Superior temporal gyrus (tissue), 1 donor: ENCODE data around the gene BORA.
"Not testable (repeated sequence)": the region's sequence is repeated elsewhere in the genome, so short reads cannot be mapped to it uniquely, and the experiment has no call there.

Source experiments
- DNase-seq: peaks from one replicate; pipeline ENCODE4 v3.0.0-alpha.2; 2016; ENCODE audit errors: extremely low spot score

BORA gene

DNA sequence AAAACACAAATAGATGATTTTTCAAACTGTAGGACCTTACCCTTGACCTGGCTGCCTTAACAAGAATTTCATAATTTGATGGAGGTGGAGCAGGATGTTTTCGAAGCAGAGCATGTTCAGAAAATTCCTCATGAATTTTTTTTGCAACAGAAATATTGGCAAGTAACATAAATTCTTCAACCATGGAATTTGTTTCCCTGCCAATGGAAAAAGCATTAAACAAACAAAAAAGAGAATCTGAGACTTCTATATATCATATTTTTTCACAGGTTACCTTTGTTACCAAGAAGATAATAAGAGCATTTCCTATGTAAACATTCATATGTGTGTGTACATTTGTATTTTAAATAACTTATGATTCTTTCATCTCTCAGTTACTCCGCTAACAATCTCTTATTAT is 35.7 kb downstream of the BORA start:
- DNase-seq: no peak

DNA sequence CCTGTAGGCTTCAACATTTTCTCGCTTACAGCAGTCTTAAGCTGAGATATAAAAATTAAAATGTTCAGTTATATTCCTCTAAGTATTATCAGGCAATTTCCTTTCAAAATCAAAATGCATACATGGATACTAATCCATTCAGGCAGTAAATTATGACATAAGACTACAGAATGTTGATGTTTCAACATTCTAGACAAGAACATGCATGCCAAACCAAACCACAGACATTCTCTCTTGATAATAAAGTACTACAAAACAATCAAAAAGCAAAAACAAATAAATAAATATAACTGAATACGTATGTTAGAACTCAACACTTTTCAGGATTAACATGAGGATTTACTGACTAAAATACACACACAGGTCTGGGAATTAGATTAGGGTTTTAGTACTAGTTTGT is 46.3 kb downstream of the BORA start:
- no peak for DNase-seq

DNA sequence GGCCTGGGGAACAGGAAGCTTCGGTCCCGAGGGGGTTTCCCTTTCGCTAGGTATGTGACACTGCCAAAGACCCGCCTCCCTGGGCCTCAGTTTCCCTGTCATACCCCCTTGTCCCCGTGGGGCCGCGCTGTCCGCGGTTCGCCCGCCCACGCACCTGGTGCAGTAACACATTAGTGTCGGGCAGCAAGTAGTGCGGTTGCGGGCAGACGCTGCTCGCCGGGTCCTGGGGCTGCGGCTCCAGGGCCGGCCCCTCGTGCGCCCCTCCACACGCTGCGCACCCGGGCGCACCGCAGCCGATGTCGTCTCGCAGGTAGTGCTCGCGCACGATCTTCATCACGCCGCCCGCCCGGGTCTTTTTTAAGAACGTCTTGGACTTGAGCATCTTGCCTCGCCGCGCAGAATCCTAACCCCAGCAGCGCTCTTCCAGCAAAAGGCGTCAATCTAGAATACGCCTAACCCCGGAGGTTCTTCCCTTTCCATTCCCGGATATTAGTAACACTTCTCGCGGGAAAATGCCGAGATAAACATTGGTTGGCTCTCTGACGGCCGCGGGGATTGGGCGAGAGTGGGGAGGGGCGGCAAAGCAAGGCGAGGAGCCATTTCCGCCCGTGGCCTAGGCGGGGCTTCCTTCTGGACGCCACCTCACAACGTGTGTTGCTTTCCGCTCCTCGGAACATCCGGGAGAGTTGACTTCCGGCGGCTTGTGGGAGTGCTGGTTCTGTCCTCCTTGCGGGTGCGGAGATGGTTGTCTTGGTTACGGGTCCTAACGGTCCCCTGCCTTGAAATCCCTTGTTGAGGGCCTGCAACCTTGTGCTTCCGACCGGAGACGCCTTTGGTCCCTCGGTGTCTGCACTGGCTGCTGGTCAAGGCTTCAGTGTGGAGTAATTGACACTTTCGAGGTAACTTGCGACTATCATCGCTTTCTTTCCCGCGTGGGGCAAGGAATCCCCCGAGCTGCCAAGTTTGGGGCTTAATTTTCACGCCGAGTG is 54.0 kb downstream of the BORA start, which contains the start of the genes DIS3 and PIBF1:
TSS of gene DIS3 (minus strand) at position 450 of the 989 bp plus-strand sequence. CDS start at position 382, 68 bp downstream.
TSS of gene PIBF1 (plus strand) at position 683 of the 989 bp plus-strand sequence. CDS start 1,337 bp downstream, outside the sequence.
- DNase-seq: peak; percentile 98

DNA sequence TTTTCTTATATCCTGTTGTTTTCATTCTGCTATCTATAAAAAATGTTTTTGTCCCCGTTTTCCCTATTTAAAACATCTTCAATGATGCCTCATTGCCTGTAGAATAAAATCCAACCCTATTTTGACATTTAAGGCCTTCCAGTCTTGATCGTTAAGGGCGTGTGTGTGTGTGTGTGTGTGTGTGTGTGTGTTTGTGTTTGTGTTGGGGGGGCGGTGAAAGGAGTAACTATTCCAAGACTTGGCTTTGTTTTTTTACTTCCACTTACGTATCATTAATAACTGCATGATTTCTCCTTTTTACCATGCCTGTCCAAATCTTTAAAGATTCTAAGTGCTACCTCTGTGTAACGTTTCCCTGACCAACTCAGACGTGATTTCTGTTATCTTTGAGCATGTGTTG is 55.0 kb downstream of the BORA start:
- DNase-seq: no peak

DNA sequence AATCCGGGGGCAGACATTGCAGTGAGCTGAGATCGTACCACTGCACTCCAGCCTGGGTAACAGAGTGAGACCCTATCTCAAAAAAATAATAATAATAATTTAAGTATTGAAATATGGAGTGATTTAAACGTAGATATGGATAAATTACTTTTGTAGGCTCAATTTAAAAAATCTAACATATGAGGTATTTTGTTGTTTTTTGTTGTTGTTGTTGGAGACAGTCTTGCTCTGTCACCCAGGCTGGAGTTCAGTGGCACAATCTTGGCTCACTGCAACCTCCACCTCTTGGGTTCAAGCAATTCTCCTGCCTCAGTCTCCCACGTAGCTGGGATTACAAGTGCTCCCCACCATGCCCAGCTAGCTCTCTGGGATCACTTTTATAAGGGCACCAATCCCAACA is 57.0 kb downstream of the BORA start:
- not testable (repeated sequence) for DNase-seq

DNA sequence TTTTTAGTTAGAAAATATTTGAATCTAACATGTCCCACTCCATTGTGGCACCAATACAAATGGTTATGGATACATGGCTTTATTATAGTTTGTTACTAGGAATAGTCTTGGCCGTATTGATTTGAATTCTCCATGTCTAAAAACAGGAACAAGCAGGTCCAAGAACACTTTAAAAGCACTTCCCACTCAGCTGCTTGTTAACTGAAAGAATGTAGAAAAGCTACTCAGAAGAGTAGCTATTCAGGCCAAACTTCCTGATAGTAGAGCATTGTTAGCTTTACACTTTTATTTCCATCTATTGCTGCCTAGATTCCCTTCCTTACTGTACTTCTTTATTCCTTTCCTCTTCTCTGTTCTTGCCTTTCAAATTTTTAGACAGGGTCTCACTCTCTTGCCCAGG is 61.1 kb downstream of the BORA start:
- DNase-seq: no peak

DNA sequence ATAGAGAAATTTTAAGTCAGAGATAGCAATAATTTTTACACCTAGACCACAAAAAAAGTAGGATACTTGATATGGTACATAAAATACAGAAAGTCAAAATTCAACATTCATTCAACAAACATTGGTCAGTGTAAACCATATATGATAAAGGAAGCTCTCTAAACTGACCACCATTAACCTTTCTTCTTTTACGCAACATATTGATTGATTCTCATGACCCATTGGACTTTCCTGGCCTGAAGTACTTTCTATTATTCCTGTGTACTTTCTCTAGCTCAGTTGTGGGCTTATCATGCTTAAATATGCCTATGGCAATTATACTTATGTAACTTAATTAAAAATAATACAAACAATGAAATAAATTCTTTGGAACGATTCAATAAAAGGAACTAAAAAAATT is 64.9 kb downstream of the BORA start:
- DNase-seq: no peak

DNA sequence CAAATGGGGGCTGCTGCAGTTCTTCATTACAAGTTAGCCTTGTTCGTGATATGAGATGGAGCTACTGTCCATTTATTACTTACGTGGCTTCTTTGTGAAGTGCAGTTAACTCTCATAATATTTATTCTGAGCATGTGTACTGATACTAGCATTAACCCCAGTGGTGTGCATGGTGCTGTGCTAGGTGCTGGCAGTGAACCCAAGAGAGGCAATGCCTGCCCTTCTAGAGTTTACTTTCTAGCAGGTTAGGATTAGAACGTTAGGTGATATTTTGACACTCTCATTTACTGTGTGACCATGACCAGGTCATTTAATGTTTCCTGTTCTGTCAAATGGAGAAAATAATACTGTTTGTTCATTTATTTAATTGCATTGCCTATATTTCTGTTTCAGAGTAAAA is 71.1 kb downstream of the BORA start:
- no peak for DNase-seq

DNA sequence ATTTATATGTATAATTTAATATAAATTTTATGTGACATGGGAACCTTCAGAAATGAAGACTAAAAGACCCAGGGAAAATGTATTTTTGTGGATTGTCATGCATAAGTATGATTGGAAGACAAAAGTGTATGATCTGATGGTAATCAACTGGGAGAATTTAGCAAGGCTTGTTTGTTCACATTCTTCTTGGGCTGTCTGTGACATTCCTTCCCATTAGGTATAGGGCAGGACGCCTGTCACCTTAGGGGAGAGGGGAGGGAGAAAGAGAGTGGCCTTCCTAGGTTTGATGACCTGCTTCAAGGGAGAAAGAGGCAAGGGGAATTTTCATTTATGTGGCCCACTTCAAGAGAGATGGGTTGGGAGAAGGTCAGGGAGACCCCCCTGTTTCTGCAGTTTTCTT is 76.6 kb downstream of the BORA start:
- DNase-seq: no peak
